Fibroblast of upper back skin (primary cell): ENCODE results near the gene PTHLH.
A peak's percentile ranks its signal among the peaks of the same experiment; 100 is the strongest.

Source experiments
- DNase-seq: peaks from one replicate; pipeline ENCODE4 v3.0.0-alpha.2; 2013

Gene PTHLH

DNA sequence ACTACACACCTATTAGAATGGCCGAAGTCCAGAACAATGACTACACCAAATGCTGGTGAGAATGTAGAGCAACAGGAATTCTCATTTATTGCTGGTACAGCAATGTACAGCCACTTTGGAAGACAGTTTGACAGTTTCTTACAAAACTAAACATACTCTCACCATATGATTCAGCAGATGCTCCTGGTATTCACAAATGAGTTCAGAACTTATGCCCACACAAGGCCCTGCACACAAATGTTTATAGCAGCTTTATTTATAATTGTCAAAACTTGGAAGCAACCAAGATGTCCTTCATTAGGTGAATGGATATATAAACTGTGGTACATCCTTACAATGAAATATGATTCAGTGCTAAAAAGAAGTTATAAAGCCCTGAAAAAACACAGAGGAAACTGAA is 38.3 kb downstream of the PTHLH start:
- no peak for DNase-seq

- peak; percentile 29 for DNase-seq
Observed at GRCh38 chr12:27931390-27931789, 41.1 kb downstream of the PTHLH start.

DNA sequence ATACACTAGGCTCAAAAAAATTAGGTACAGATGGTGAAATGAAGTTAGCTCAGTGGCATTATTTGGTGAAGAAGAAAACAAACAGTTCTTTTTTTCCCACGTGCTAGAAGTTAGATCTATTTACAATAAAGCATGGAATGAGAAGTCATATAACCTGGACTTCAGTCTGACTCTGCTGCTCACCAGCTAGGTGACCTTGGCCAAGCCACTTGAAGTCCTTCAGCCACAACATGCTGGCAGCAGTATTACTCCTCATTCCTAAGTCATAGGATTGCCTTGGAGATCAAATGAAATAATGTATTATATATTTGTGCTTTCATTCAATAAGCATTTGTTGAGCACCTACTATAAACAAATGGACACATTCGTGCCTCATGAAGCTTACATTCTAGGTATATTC is 45.2 kb downstream of the PTHLH start:
- DNase-seq = no peak

DNA sequence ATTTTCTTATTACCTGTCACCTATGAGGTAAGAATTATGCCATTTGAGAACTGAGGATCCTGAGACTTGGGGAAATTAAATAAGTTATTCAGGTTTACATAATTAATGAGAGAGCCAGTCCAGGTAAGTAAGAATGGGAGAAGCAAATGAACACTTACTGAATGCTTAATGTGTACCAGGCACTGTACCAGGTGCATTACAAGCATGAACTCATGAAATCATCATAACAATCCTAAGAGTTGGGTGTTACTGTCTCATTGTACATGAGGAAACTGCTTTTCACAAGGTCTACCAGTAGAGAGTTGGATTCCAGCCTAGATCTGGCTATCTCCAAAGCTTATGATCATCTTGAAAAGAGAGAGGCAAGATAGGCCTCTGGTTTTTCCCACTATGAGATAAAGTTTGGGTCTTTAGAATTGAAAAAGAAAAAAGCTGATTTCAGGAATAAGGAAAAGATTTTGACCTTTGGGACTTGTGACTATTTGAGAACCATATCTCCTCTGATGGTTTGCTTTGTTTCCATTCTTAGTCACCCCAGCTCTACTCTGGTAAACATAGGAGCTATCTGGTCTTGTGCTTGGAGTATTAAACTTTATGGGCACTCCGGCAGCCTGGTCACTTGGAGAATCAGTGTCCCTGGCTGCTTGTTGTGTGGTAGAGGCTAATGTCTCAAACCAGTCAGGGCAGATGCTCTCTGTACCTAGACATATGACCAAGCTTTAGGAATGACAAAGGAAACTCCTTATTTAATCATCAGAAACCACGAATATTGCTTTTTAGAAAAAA is 48.0 kb downstream of the PTHLH start:
- DNase-seq = no peak

DNA sequence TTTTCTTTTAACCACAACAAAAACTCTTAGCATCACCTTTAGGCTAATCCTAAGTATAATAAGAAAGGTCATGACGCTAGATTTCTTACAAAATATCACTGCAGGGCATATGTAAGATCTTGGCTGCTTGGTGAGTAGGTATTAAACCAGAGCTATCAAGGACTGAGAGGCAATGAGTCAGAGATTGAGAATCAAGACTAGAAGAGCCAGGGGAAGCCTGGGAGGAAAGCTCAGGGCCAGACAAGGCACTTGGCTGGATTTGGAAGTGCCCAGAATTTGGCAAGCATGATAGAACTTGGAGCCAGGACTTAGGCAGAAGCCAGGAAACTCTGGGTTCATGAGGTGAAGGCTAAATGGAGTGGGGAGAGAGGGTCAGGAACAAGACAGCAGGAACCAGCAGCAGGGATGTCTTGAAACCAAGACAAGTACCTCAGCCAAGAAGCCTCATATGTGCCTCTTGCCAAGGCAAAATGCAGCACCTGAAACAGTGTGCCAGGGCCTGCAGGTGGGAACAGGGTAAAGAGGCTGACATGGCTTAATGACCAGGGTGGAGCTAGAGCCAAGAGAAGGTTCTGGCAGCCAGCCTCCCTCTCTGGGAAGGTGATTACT is 49.9 kb downstream of the PTHLH start:
- DNase-seq = peak; percentile 52

- DNase-seq = no peak
Observed at GRCh38 chr12:27919671-27920235, 52.8 kb downstream of the PTHLH start.

- DNase-seq = no peak
Observed at GRCh38 chr12:27915536-27915935, 57.0 kb downstream of the PTHLH start.

DNA sequence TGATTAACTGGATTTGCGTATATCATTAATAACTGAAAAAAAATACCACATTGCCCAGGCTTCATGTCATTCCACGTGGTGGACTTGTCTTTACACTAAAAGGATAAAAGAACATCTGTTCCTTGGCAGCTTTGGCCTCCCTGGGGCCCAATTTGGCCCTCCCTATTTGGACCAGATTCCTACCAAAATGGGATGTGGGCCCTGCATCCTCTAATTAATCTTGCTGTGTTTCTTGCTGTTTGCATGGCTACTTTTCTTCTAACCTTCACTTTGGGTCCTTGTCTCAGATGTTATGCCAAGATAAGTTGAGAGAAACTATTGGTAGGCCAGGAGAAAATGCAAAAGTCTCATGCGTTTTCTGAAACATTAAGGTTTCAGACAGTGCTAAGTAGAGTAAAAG is 57.5 kb downstream of the PTHLH start:
- no peak for DNase-seq

DNA sequence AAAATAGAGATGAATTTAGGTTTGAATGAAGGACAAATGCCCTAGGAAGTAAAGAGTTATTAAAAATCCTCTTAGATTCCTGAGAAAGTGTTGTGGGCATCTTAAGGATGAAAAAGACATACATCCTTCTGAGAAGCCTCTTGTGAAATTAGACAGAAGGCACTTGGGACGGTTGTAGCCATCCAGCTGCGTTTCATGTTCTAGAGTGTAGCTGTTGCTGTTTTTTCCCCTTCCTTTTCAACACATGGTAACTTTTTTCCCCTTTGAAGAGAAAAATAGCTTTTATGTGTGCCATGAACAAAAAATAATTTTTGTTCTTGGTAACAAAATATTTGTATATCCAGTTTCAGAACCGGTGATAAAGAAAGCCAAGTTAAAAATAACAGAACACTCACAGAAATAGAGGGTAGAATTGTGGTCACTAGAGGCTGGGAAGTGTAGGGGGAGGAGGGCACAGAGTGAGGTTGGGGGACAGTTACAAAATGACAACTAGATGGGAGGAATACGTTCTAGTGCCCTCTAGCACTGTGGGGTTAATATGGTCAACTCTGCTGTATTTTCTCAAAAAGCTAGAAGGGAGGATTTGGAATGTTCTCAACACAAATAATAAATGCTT is 58.4 kb downstream of the PTHLH start:
- DNase-seq = no peak

DNA sequence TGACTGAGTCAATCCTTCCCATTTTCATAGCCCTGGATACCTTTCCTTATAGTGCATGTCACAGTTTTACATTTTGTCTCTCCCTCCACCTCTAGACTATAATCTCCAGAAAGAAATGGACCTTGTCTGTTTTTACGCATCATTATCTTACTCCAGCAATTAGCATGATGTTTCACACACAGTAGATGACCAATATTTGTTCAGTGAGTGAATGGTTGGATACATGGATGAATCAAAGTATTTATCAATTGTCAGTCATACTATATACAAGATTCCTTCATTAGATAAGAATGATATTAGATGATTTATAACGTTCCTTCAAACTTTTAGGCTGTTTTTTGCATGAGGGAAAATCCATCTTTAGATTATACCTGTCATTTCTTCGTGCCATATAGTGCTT is 61.1 kb downstream of the PTHLH start:
- no peak for DNase-seq
